Stimulated activated CD8-positive, alpha-beta memory T cell treated with anti-CD3 and anti-CD28 coated beads, Interleukin-7, amount 100 ng/mL, for 4 hours (primary cell): ENCODE results near the gene OXLD1.
"Not testable (repeated sequence)": the region's sequence is repeated elsewhere in the genome, so short reads cannot be mapped to it uniquely, and the experiment has no call there.

Source experiments
- DNase-seq, 2 donors: peaks; one replicate each; pipeline ENCODE4 v3.0.0-alpha.2; 2020; ENCODE audit warnings: low read depth in 2 of 2

The OXLD1 gene

GRCh38 chr17:81683584-81684441, 17.4 kb upstream of the OXLD1 start, which contains the start of the genes ARL16 and HGS:
Gene ARL16 (minus strand): TSS chr17:81683797. CDS start chr17:81683753, 44 bp downstream.
Gene HGS (plus strand): TSS chr17:81684011. CDS start chr17:81684067, 56 bp downstream.
- DNase-seq: peak; percentile 95

DNA sequence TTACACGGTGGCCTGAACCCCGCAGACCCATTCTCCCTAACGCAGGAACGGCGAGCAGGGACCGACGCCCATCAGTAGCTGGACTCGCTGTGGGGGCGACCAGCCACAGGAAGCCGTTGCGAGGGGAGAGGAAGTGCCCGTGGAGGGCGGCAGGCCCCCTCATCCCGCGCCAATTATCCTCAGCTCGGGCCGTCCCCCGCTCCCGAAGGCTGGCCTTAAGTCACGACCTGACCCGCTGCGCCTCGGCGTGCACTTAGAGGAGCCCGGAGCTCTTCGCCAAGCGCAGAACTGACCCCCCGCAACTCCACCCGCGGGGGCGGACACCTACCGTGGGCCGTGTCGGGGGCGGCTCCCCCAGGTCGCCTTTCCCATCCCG, 16.8 kb upstream of the OXLD1 start:
- no peak for DNase-seq

DNA sequence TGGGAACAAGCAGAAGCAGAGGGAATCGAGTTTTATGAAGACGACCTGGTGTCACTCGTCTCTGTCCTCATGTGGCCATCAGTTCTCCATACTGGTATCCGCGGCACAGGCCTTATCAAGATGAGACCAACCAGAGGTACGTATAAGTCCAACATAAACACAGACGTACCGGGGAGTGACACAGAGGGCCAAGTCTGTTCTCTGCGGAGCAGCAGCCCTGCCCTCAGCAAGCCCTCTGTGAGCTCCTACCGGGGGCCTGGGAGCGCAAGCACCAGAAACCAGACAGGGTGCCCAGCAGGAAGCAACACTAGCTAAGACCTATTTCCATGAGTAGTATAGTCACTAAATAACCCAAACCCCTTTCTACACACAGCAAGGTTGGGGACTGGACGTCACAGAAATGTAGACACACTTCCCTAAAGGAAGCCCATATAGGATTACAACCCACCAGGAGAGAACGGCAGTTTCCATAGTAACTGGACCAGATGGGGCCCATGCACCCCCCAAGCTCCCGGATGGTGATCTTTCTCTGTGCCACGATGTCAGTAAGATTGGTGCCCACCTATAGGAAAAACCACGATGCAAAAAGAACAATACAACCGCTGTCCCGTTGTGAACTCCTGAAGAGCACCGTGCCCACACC, 16.3 kb upstream of the OXLD1 start:
- no peak for DNase-seq

- DNase-seq: no peak
These were observed 15.3 kb upstream of the OXLD1 start for GRCh38 chr17:81681672-81682071.

DNA sequence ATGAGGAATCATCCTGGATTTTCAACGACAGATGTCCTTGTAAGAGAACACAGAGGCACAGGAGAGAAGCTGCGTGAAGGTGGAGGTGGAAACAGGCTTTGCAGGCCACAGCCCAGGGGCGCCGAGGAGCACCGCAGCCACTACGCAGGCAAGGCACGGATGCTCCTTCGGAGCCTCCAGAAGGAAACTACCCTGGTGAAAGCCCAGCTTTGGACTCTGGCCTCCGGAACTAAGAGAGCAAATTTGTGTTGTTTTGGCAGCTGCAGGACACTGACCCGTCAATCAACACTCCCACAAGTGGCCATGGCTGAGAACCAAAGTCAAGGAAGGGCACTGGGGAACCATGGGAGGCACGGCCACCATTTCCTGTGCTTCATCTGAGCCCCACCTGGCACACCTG, 13.7 kb upstream of the OXLD1 start:
- no peak for DNase-seq

DNA sequence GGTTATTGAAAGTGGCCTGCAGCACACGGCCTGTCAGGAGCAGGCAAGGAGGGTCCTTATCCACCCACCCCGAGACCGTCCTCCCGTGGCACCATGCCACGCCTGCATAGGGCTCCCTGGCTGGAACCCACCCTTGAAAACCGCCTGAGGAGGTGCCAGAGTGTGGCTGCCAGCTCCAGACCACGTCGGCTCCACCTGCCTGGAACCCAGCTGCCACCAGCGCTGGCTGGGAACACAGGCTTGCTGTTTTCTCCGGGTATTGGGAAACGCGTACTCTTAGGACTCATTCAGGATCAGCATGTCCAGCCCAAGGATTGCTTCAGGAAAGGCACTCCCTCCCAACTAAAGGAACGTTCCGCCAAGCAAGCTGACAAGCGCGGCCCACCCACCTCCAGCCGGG, 10.5 kb upstream of the OXLD1 start:
- DNase-seq: no peak

- DNase-seq: not testable (repeated sequence)
These were observed 9.3 kb upstream of the OXLD1 start for GRCh38 chr17:81675515-81676221.

- DNase-seq: no peak
These were observed 7.3 kb upstream of the OXLD1 start for GRCh38 chr17:81673561-81674258.

DNA sequence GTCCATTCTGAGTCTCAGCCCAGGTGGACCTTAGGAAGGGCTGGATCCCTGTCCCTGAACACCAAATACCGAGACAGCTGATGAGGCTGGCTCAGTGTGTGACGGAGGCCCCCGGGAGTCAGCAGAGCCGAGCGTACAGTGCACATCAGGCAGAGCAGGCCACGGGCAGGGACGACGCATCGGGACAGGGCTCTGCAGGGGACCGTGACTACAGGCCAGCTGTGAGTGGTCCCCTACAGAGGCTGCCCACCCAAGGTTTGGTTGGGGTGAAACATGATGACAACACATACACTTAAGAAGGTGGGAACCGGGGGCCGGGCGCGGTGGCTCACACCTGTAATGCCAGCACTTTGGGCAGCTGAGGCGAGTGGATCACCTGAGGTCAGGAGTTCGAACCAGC, 6.5 kb upstream of the OXLD1 start:
- DNase-seq: no peak

GRCh38 chr17:81672504-81672903, 6.1 kb upstream of the OXLD1 start:
- DNase-seq: no peak

DNA sequence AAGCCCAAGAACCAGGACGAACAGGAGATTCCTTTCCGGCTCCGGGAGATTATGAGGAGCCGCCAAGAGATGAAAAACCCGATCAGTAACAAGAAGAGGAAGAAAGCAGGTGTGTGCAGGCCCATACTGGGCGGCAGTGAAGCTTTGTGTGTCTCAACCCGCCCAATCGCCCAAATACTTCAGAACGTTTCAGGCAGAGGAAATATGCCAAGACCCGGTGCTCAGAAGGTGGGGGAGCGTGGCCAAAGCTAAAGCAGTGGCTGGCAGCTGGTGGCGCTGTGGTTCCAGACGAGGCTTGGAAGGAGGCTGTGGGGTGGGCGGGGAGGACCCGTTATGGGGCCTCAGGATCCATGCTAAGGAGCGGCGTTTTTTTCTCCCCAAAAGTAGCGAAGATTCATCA, 1.3 kb upstream of the OXLD1 start:
- DNase-seq: no peak

DNA sequence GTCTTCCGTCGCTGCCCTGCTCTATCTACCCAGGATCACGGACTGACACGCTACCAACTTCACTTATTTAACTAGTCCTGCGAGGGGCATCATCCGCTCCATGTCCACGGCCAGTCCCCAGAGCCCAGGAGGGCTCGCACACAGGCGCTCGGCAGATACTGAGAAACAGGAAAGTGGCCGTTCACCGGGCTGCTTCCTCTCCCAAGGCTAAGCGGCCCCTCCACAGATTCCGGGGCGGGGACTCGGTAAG, 388 bp downstream of the OXLD1 start:
- no peak for DNase-seq

DNA sequence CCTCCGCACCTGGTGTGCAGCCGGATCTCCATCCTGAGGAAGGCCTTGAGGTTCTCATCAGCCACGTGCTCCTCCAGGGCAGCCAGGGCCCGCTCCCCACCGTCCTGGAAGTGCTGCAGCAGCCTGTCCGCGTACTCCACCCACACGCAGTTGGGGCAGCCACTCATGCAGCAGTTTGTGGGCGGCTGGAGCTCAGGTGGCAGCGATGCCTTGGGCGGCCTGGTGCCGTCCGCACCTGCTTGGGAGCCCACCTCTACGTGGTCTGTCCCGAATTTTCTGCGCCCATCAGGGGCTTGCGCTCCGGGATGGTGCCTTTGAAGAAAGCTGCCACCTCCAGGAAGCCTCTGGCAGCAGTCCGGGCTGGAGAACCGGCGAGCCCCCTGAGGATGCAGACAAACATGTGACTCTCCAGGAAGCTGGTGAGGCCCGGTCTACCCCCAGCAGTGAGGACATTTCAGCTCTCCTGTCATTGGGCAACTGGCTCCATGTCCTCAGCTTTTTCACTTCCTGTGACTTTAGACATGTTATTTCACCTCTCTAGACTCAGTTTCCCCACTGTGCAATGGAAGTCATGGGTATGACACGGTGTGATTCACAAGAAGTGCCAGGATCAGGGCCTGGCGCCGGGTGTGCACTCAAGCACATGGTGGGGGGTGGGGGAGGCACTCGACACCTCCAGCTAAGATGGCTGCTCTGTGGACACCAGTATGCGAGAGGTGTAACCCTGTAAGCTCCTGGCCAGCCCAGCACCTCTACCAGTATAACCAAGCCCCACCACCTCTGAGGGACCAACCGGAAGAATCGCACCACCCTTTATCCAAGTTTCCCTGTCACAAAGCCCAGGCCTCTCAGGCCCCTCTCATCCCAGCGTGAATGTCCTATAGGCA, 957 bp downstream of the OXLD1 start:
- DNase-seq: peak; percentile 37 to 51

- no peak for DNase-seq
These were observed 2.3 kb downstream of the OXLD1 start for GRCh38 chr17:81664051-81664470.

DNA sequence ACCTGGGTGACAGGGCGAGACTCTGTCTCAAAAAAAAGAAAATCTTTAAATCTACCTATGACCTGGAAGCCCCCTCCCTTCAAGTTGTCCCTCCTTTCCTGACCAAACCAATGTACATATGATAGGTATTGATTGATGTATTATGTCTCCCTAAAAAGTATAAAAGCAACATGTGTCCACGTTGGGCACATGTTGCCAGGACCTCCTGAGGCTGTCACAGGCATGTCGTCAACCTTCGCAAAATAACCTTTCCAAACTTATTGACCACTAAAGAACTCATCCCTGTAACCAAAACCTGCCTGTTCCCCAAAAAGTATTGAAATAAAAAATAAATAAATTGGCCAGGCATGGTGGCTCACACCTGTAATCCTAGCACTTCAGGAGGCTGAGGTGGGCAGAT, 4.4 kb downstream of the OXLD1 start:
- DNase-seq: no peak

DNA sequence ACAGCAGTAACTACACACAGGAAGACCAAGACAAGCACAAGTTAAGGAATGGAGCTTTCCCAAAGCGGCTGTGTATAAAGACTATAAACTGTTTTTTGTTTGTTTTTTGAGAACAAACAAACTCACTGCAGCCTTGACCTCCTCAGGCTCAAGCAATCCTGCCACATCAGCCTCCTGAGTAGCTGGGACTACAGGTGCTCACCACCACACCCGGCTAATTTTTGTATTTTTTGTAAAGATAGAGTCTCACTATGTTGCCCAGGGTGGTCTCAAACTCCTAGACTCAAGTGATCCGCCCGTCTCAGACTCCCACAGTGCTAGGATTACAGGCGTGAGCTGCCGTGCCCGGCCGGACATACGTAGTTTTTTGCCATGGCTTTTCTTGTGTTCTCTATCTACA, 6.0 kb downstream of the OXLD1 start:
- no peak for DNase-seq

GRCh38 chr17:81659038-81659437, 7.4 kb downstream of the OXLD1 start:
- no peak for DNase-seq

DNA sequence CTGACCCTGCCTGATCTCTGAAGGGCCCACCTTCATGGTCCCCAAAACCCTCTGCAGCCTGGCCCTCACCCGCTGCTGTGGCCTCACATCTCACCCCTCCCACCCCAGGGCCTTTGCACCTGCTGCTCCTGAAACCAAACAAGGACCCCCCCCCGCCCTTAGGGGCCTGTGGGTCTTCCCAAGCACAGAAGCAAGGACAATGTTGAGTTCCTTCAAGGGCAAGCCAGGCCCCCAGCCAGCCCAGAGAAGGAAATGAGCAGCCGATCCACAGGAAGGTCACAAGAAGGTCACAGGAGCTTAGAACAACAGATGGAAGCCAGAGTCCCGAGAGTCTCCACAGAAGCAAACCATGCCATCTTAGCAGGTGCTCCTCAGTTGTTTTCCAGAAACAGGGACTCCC, 9.6 kb downstream of the OXLD1 start:
- no peak for DNase-seq

DNA sequence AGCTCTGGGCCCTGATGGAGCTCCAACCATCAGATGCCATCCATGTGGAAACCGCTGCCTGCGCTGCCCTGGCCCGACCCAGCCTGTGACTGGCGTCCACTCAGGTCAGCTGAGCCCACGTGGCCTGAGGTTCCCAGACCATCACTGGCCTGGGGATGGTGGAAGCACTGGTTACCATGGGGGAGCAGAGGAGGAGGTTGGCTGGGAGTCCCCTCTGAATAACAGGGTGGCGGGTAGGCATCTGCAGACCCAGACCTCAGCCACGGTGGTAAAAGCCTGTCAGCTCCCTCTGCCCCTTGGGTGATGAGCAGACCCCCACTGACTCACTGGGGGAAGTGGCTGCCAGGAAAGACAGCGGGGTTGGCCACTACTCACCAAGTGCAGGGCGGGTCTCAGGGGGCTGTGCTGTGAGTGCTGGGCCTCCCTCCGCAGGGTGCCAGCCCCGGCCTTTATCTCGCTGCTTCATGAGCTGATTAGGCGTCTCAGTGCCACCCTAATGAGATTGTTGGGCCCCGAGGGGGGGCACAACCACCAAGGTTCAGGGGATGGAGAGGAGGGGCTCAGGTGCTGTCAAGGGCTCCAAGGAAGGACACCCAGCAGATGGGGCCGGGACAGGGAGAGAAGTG, 10.2 kb downstream of the OXLD1 start, which contains the start of gene PDE6G:
Gene PDE6G, minus strand, starts transcription at position 425 of the 626 bp plus-strand sequence. CDS start 3,237 bp downstream, outside the sequence.
- no peak for DNase-seq

DNA sequence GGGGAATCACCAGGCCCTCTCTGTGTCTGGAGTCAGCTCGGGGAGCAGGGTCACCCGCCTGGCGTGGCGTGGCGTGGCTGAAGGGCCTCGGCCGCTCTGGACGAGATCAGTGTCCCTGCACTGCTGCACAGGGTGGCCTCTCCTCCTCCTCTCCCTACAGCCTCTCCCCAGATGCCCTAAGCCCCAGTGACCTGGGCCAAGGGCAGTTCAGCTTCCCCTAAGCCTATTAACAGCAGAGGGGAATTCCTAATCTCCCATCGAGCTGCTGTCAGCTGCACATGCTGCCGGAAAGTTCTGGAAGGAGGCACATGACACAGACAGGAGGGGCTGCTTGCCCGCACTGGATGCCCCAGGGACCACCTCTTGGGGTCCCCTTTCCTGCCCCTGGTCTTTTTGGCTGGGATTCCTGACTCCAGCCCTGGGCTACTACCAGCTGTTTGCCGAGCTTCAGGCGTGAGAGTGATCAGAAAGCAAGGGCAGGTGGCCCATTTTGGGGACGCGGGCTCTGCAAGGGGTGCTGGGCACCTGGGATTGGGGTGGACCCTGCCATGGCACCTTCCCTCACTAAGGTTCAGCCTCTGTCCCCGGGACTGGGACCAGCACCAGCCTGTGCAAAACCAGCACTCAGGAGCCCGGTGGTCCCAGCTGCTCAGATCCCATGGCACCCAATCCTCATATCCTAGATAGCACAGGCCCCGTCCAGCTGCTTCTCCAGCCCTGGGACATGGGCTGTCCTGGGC, 10.9 kb downstream of the OXLD1 start:
- no peak for DNase-seq
